Urothelium cell line (cell line): ENCODE data around the gene TTLL1.
"Not testable (repeated sequence)": the region's sequence is repeated elsewhere in the genome, so short reads cannot be mapped to it uniquely, and the experiment has no call there.

Source experiments
- DNase-seq: peaks from one replicate; pipeline ENCODE4 v3.0.0; 2011; ENCODE audit warnings: low spot score, mixed read lengths
- FAIRE-seq: peaks from 2 replicates; lab custom pipeline; 2011; peaks lifted over from hg19 to GRCh38; lab: Jason Lieb, UNC

The TTLL1 gene

GRCh38 chr22:43110927-43111623 is 21.9 kb upstream of the TTLL1 start:
- FAIRE-seq = no peak
- no peak for DNase-seq

- DNase-seq (peak; percentile 71), FAIRE-seq (no peak)
These were observed 21.3 kb upstream of the TTLL1 start, which contains the start of gene BIK for GRCh38 chr22:43110444-43110926. BIK (plus strand) TSS chr22:43110750; CDS start chr22:43124023, 13,273 bp downstream.

DNA sequence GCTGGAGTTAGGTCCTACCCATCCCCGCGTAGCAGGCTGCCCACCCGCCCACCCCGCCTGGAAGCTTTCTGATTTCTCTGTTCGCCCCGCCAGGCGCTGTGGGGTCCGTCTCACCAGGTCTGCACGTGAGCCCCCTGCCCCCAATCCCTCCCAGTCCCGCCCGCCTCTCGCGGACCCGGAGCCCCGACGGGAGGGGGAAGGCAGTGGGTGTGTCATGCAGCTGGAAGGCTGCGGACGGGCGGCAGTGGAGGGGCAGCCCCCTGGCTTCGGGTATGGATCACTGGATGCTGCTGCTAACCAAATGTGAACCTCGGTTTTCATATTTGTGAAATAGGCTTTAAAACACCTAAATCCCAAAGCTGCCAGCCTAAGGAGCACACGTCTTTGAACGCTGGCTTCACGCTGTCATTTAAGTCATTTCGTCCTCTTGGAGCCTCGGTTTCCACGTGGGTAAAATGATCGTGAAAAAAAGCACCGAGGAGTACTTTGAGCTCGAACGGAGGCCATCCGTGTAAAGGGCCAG is 20.8 kb upstream of the TTLL1 start:
- FAIRE-seq = no peak
- no peak for DNase-seq

- no peak for FAIRE-seq
- no peak for DNase-seq
These were observed 20.3 kb upstream of the TTLL1 start for GRCh38 chr22:43109511-43109910.

GRCh38 chr22:43106302-43106701 is 17.1 kb upstream of the TTLL1 start:
- FAIRE-seq = no peak
- no peak for DNase-seq

DNA sequence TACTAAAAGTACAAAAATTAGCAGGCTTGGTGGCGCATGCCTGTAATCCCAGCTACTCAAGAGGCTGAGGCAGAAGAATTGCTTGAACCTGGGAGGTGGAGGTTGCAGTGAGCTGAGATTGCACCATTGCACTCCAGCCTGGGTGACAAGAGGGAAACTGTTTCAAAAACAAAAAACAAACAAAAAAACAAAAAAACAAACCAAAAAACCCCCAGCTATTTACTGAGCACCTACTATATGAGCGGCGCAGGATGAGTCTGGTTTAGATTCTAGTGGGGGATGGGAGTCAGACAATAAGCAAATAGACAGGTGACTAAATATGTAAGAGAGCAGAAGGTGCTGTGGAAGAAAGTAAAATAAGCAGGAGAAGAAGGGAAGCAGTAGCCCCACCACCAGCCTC is 15.8 kb upstream of the TTLL1 start:
- not testable (repeated sequence) for DNase-seq, FAIRE-seq

- not testable (repeated sequence) for DNase-seq
- peak; percentile 71 for FAIRE-seq
These were observed 14.9 kb upstream of the TTLL1 start for GRCh38 chr22:43104056-43104625.

DNA sequence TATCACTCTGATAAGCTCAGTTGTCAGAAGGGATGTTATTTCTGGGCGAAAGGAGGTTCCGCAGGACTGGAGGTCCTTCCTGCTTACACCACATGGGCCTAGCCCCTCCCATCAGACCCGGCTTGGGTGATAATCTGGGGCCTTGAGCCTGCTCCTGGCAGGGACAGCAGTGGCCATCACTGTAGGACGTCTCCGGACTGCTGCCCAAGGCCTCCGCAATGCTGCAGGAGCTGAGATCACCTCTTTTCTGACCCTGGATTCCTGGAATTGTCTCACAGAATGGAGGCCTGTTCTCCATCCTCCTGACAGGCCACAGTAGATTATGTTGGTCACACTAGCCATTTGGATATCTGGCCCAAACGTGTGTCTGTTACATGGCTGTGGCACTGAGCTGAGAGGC is 12.1 kb upstream of the TTLL1 start:
- FAIRE-seq = no peak

DNA sequence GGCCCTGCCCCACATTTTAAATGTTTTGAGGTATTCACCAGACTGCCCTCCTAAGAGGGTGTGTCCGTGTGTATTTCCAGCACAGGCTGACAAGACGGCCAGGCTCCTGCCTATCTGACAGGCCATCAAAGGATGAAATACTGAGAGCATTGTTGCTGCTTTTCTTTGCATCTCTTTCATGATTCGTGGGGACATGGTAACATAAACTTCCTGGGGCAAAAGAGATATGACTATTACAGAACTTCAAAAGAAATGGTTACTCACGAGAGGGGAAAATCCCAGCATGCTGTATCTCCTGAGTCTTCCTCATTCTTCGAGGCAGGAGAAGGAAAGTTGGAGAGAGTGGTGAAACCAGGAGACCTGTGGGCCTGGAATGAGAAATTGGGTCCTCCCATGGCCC is 11.0 kb upstream of the TTLL1 start:
- no peak for DNase-seq
- FAIRE-seq = no peak

More for the DNA sequence above, 12.1 kb upstream of the TTLL1 start:
- DNase-seq = no peak

GRCh38 chr22:43099095-43099494 is 9.9 kb upstream of the TTLL1 start:
- FAIRE-seq (no peak), DNase-seq (no peak)

- FAIRE-seq (no peak), DNase-seq (no peak)
These were observed 9.2 kb upstream of the TTLL1 start for GRCh38 chr22:43098356-43098755.

- no peak for FAIRE-seq
- DNase-seq = no peak
These were observed 7.2 kb upstream of the TTLL1 start for GRCh38 chr22:43096420-43096819.

DNA sequence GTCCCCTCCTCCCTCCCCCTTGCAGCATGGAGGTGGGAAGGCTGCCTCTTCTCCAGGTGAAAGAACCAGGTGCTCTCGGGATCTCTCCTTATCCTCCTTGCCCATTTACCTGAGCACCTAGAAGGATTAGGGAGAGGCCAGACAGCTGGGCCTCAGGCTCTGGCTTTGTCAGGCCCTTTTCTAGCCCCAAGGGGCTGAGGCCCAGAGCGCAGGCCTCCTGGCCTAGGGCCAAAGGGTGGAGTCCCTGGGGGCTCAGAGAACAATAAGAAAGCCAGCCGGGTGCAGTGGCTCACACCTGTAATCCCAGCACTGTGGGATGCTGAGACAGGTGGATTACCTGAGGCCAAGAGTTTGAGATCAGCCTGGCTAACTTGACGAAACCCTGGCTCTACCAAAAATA is 5.4 kb upstream of the TTLL1 start:
- no peak for DNase-seq
- FAIRE-seq = no peak

- FAIRE-seq = no peak
- no peak for DNase-seq
These were observed 4.9 kb upstream of the TTLL1 start for GRCh38 chr22:43094085-43094484.

DNA sequence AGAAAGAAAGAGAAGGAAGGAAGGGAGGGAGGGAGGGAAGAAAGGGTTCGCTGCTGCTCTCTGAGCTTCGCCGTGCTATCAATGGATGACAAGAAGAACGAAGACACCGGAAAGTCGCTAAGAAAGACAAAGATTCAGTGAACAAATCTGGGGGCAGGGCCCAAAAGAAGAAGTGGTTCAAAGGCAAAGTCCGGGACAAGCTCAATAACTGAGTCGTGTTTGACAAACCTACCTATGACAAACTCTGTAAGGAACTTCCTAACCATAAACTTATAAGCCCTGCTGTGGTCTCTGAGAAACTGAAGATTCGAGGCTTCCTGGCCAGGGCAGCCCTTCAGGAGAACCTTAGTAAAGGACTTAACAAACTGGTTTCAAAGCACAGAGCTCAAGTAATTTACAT is 2.9 kb upstream of the TTLL1 start:
- FAIRE-seq (no peak), DNase-seq (no peak)

GRCh38 chr22:43090130-43090789 is 1.1 kb upstream of the TTLL1 start:
- FAIRE-seq = peak; percentile 40
- peak; percentile 79 for DNase-seq

- no peak for FAIRE-seq
- DNase-seq = no peak
These were observed 586 bp downstream of the TTLL1 start for GRCh38 chr22:43088627-43088983.

GRCh38 chr22:43085658-43086606 is 3.3 kb downstream of the TTLL1 start:
- DNase-seq (no peak), FAIRE-seq (no peak)

DNA sequence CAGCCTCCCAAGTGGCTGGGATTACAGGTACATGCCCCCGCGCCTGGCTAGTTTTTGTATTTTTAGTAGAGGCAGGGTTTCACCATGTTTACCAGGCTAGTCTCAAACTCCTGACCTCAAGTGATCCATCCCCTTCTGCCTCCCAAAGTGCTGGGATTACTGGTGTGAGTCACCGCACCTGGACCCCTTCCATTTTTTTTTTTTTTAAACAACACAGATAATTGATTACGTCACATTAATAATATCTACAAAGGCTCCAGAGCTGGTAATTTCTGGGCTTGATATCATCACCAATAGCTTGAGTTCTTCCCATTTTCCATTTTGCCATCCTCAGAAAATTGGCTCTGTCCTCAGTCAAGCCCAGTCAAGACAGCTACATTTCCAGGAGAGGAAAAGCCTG is 7.2 kb downstream of the TTLL1 start:
- FAIRE-seq = no peak
- DNase-seq = no peak

GRCh38 chr22:43080616-43081015 is 8.6 kb downstream of the TTLL1 start:
- FAIRE-seq = no peak
- peak; percentile 83 for DNase-seq

DNA sequence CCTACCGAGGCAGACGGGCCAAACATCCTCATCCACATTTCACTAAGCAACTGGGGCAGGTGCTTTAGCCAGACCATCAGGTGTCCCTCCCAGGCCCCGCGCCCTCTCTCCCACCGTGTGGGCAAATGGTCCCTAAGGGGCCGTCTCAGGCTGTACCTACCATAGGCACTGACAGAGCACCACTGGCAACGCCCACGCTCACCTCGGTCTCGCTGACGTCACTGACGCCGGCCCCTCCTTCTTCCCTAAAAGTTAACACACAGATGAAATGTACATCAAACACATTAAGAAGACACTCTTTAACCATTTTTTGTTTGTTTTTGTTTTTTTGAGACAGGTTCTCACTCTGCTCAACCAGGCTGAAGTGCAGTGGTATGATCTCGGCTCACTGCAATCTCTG is 9.4 kb downstream of the TTLL1 start:
- DNase-seq = no peak
- FAIRE-seq = no peak
